Right lung (tissue), 5 donors: Measurements from ENCODE around the gene HOMER2. TPM values are rescaled to one million over a fixed set of nuclear protein-coding genes. Genes with fewer than 3 reads are reported as not detected.

Source experiments
- DNase-seq, 2 donors: peaks; one replicate each; pipeline ENCODE4 v3.0.0-alpha.2; 2013
- polyA plus RNA-seq, 5 donors: library from polyadenylated mRNA; unstranded; fragments of 120-200 nt; gene quantifications; one replicate each; pipeline versions ENCODE4 v1.2.1 to v1.2.3, GENCODE V29; 2013; ENCODE audit warnings: inconsistent platforms in 1 of 5, low replicate concordance in 1 of 5; ENCODE audit not compliant: insufficient read length in 5 of 5, insufficient read depth in 1 of 5

The HOMER2 gene
- polyA plus RNA-seq, 5 donors, result 14.7 to 23.0 (median 19.1) TPM

DNA sequence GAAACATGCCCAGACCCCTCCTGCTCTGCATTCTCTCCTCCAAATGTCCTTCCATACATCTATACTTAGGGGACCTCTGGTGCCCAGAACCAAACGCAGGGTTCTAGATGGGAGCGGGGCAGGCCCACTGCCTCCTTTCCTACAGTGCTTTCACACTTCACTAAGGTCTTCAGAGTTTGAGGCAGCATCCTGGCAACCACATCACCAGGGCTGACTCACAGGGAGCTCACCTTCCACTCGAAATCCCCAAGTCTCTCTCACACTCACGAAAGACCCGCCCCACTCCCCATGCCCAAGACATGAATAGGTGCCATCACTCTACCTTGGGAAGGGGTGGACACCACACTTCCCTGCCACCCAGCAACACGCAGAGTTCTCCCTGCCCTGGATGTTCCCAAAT is 18.9 kb downstream of the HOMER2 start:
- no peak for DNase-seq

DNA sequence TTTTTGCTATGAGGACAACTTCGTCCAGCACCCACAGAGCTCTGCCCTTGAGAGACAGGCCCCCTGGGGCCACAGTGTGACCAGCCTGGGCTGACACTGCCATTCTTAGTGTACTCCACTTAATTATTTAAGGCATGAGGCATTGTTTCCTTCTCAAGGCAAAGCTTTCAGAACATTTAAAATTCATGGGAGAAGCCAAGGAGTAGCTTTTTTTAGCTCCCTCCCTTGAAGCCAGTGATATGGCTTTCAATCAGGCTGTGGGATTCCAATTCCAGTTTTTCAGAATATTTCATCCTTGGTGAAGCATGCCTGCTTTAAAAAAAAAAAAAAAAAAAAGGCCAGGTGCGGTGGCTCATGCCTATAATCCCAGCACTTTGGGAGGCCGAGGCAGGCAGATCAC is 21.3 kb downstream of the HOMER2 start:
- DNase-seq, result no peak

DNA sequence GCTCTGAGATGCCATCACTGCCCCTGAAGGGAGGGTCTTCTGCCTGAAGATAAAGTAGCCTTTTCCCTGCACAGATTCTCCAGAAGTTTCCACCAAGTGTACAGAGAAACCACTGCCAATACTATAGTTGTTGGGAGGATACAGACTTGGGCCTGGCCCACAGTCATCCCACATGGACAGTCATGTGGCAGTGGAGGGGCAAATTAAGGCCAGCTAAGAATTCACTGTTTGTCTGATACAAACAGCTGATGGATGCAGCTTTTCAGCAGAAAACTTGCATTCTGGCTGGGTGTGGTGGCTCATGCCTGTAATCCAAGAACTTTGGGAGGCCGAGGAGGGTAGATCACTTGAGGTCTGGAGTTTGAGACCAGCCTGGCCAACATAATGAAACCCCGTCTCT is 22.1 kb downstream of the HOMER2 start:
- DNase-seq, result no peak

DNA sequence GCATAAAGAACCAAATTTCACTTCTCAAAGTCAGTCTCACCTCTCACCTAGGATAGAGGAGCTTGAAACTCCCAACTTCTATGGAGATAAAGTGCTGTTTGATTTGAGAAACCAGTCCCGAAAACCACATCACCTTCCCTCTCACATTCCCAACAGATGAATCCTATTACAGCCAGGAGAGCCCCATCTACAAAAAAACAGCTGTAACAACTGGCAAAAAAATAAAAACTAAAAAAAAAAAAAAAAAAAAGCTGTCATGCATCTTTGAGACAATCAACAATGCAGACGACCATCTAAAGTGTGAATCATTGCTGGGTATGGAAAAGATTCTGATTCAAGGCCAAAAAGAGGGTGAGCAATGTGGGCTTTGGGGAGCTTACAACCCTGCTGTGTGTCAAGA is 23.8 kb downstream of the HOMER2 start:
- no peak for DNase-seq

DNA sequence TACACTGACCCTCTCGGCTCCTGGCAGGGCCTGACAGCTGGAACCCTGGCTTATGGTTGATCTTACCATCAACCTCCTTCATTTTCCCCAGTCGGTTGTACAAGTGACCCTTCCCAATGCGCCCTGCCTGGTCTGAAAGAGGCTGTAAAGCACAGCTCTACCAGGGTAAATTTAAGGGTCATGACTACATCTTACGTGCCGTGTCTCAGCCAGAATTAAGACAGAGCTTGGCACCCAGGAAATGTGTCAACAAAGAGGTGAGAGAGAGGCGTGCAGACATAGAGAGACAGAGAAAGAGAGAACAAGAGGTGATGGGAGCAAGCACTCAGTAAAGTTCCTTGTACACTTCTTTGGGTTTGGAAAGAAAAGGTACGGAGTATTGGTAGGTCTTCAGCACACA is 28.8 kb downstream of the HOMER2 start:
- DNase-seq, result no peak

DNA sequence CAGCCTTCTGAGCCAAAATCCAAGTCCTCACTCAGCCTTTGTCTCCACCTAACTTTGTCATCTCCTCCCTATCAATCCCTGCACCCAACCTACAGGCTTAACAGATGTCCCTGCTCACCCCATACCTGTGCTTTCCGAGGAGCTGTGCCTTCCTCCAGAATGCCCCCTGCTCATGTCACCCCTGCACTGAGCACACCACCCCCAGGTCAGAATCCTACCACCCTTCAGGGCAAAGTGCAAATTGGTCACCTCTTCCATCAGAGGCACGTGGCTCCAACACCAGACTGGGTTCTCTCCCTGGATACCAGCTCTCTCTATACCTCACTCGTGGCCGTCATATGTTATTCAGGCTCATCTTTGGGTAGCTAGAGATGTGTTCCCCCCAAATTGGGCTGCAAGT is 29.8 kb downstream of the HOMER2 start:
- no peak for DNase-seq

DNA sequence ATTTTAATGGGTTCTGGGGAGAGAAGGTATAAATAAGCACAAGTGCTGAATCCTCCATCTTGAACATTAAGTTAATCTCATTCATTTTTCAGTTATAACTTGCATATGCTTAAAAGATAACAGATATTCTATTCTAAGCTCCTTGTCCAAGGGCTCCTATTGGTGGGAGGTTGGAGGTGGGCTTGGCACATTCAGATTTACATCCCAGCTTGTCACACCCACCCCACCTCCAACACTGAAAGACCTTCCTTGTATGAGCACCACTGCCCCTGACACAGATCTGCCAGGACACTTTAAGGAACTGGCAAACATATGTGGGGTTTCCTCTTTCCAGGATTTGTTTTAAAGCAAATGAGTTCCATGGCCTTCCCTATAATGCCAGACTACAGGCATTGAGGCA is 30.6 kb downstream of the HOMER2 start:
- DNase-seq, result no peak

DNA sequence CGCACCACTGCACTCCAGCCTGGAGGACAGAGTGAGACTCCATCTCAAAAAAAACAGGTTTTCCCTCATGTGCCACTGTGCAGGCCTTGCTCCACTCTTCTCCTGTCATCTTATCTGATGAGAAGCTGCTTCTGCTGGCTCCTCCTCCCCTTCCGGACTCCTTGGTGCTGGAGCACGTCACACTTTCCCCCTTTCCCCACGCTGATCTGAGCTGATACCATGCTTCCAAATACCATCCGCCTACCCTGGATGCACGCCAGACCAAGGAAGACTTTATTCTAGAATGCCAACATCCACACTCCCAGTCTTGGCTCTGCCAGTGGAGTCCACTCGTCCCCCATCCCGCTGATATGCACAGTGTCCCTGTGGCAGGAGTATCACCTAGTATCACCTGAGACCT is 31.3 kb downstream of the HOMER2 start:
- no peak for DNase-seq

DNA sequence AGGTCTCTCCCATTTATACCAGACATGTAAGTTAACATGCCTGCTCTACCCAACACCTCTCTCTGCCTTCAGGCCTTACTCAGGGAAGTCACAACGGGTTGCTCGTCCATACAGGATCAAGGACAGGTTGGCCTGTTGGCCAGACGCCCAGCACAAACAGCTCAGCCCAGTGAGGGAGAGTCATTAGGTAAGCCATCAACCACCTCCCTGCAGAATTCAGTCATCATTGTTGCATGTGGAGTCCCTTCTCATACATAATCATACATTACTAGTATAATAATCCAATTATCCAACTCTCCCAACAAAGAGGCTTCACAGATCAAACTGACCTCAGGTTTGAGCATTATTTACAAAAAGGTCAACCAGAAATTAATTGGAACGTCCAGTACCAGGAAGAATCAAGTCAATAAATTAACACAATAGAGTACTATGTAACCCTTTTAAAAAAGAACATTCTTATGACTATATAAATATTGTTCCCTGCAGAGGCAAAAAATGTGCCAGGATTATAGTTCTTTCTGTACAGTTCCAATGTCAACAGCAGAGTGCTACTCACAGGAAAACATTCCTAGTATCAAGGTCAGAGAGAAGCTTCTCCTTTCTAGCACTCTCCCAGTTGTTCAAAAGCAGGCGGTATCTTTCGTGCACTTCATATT is 33.2 kb downstream of the HOMER2 start:
- no peak for DNase-seq

DNA sequence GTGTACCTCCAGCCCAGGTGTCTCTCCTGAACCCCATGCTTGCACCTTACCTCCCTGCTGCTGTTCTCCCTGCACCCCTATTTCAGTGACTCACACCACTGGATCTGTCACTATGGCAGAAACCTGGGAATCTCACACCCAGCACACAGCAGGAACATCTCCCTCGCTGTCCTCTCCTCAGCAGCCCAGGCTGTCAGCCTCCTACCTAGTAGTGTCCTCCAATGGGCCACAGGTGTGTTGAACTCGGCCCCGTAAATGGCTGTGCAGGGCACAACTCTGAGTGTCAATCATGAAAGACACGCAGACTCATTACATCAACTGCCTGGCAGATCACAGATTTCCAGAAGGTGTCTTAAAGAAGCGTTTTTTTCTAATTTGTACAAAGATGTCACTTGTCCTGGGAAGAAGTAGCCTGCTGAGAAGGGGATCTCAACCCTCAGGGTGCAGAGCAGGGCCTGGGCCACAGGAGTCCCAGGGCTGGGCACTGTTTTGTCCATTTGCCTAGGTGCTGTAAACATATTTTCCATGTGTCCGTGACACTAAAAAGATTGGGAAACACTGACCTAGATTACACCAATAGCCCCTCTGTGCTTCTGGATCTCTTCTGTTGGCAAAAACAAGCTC is 33.8 kb downstream of the HOMER2 start:
- DNase-seq, result no peak

DNA sequence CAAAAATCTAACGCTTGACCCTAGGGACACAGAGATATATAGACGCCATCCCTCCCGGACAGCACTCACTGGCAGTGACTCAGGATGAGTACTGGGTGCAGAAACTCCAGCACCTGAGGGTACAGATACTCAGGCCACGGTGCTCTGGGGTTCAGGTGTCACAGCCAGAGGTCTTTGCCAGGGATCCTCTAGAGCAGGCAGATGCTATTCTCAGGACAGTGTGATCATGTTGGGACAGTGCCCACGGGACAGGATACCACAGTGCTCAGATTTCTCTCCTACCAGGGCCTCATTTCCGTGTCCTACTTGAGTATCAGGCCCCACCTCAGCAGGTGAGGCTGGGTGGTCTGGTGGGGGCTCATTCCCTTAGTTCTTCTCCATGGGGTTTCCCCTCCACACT is 34.4 kb downstream of the HOMER2 start:
- DNase-seq, result no peak

DNA sequence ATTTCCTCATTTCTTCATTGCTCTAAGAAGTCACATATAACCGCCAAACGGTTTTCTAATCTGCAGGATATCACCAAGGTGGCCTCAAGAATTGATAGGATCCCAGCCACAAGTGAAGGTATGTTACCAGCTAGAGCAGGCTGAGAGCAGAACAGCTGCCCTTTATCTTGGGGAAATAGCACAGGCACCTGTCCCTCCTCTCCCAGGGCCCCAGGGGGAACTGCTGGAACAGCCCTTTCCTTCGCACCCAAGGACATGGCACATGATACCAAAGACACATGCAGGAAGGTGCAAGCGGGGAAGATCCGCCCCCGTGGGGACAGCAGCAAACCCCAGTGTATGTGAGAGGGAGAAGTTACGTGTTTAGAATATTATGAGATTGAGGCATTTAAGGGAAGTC is 35.3 kb downstream of the HOMER2 start:
- DNase-seq, result no peak

DNA sequence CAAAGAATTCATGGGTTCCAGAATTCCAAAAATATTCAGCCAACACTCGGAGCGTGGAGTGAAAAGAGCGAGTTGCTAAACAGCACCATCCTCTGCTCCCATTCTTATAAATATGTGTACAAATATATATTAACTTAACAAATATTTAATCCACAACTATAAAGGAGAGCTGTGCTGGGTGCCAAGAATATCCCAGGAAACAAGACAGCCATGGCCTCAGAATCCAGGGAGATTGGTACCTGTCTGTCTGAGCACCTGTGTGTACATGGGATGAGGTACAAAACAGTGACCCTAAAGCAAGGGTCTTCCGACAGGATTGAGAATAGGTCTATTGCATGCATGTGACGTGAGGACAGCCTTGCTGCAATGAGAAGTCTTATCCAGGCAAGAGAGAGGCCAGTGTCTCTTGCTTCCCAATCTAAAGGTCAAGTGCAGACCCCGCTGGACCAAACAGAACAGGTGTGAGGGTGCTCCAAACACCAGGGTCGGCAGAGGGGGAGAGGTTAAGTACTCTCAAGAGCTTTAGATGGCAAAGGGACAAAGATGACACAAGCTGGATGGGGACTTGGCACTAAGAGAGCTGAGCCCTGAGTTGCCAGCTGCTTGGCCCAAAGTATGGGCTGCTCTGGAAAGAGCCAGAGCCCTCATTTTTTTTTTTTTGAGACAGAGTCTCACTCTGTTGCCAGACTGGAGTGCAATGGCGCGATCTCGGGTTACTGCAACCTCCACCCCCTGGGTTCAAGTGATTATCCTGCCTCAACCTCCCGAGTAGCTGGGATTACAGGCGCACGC is 36.2 kb downstream of the HOMER2 start:
- no peak for DNase-seq

DNA sequence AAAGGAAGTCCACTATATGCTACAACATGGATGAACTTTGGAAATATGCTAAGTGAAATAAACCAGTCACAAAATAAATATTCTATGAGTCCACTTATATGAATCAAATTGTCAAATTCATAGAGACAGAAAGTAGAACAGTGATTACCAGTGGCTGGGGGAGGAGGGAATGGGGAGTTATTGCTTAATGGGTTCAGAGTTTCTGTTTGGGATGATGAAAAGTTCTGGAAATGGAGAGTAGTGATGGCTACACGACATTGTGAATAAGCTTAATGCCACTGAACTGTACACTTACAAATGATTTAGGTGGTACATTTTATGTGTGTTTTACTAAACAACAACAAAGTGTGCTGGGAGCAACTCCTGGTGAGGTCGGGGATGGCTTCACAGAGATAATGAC is 38.1 kb downstream of the HOMER2 start:
- no peak for DNase-seq

DNA sequence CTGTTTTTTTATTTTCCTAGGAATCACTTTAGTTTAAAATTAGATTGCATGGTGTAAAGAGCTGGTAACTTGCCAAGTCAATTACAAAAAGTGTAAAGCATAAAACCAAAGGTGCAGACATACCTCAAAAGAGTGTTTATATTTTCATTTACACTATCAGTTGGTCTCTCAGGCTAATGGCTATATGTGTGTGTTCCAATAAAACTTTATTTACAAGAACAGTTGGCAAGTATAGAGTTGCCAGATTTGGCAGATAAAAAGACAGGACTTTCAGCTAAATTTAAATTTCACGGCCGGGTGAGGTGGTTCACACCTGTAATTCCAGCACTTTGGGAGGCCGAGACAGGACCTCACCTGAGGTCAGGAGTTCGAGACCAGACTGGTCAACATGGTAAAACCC is 41.1 kb downstream of the HOMER2 start:
- DNase-seq, result no peak

DNA sequence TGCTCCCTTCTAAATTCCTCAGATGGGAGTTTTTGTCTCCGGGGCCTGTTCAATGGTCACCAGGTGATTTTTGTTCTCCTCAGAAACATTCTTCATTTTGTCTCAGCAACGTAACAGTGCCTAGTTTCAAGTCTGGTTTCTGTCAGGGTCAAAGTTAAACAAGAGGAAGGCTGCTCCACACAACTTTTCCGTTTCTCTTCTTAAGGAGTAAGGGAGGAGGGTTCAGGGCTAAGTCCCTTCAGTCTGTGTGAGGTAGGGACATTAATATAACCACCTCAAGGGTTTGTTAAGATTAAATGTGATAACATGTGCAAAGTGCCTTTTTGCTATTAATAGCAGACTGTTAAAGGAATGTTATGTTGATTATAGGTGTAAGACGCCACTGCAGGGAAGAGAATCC is 41.8 kb downstream of the HOMER2 start:
- no peak for DNase-seq

DNA sequence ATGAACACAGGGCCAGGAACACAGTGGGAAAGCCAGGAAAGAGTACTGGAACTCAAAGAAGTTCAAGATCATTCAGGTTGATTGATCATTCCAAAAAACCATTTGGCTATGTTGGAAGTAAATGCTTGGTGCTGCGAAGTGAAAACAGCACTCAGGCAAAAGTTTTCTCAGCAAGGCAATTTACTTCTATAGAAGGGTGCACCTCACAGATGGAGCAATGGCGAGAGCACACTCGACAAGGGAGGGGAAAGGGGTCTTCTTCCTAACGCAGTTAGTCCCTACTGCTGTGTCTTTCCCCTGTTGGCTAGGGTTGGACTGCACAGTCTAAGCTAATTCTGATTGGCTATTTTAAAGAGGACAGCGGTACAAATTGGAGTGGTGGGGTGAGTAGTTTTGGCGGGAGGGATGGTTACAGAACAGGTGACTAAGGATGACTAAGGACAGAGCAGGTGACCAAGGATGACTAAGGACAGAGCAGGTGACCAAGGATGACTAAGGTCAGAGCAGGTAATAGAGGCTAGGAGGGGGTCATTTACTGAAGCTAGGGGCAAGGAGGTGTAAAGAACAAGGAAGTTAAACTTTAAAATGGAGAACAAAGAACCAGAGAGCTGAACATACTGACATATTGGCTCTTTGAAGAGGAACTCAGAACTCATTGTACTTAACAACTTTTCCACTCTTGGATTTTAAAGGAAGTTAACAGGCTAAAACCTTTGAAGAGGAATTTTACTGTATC is 43.3 kb downstream of the HOMER2 start:
- DNase-seq, result no peak

DNA sequence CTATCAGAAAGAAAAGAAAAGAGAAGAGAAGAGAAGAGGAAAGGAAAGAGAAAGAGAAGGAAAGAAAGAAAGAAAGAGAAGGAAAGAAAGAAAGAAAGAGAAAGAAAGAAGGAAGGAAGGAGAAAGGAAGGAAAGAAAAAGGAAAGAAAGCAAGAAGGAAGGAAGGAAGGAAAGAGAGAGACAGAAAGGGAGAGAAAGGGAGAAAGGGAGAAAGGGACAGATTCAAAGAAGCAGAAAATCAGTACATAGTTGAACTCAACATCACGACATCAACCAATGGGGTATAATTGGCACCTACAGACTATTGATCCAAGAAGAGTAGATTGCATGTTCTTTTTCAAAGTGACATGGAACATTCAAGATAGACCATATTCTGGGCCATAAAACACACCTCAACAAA is 45.2 kb downstream of the HOMER2 start:
- no peak for DNase-seq

DNA sequence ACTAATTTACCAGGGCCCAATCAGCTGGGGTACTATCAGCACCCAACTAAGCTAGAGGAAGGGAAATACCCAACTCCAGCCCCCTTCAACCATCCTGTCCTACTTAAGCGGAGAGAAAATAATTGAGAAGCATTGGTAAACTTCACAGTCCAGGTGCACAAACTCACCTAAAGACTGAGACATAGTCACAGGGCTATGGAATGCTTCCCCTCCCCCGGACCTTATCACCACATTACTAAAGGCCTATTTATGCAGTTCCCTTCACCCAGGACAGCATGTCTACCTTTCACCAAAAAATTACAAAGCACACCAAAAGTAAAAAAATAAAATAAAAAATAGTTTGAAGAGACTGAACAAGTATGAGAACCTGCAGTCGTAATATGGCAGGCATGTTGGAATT is 47.9 kb downstream of the HOMER2 start:
- no peak for DNase-seq

DNA sequence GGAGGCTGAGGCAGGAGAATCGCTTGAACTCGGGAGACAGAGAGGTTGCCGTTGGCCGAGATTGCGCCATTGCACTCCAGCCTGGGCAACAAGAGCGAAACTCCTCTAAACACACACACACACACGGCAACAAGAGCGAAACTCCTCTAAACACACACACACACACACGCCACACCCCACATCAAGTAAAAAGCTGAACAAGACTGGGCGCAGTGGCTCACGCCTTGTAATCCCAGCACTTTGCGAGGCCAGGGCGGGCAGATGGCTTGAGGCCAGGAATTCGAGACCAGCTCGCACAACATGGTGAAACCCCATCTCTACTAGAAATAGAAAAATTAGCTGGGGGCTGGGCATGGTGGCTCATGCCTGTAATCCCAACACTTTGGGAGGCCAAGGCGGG is 49.0 kb downstream of the HOMER2 start:
- no peak for DNase-seq

DNA sequence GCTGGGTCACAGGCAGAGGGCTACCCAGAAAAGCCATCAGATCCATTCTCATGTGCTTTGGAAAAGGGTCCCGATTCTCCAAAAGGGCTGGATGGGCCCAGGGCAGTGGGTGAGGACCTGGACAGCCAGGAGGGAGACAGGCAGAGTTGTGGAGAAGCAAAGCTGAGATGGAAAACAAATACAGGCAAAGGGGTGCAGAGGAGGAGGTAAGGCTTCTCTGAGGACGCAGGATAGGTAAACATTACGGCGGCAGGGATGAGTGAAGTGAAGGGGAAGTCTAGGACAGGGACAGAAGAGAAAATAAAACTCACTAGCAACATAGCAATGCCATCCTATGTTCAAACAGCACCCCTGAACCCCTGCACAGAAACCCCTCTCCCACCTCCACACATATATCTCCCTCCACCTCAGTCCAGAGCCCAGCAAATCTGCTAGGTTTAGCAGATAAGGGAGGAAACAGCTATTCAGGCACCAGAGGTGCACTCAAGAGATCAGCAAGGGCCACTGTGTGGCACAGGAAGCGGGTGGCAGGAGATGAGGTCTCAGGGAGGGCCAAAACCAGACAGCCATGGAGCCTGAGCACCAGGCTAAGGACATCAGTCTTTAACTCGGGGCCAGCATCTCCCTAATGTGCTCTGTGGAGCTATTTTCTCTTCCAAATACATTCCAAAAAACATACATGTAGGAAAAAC is 51.3 kb downstream of the HOMER2 start:
- no peak for DNase-seq

DNA sequence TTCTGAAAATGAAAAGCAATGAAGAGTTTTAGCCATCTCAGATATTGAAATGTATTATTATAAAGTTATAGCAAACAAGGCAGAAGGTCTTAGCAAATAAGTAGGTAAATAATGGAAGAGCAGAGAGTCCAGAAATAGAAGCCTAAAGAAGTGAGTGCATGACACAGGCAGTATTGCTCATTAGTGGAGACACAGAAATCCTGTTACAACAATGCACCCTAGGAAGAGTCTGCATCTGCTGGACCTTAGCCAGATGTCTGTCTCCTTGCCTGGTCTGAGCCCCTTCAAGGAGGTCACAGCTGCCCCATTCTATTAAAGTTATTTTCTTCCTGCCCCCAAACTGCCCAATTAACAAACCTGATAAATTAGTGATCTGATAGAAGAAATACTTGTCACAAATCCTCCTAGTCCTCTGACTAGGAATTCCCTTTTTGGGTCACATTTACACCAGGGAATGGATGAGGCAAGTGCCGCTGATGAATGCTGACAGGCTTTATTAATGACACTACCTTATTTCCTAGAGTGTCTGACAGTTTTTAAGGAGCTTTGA is 51.9 kb downstream of the HOMER2 start:
- DNase-seq, result no peak
